GM12865 (cell line): ENCODE data around the gene ACOT7.
A peak's percentile ranks its signal among the peaks of the same experiment; 100 is the strongest.

Experiments
- DNase-seq: peaks from one replicate; pipeline ENCODE4 v3.0.0; 2010; ENCODE audit warnings: low read depth
- H3K4me3 ChIP-seq: 2 replicates; pipeline ENCODE4 v1.5.1; 2011; ENCODE audit warnings: mild to moderate bottlenecking, low read depth, low read length, control low read depth
- TF ChIP-seq, protein P1 (sequence below): IDR thresholded peaks from 2 replicates; pipeline ENCODE4 v1.5.1; 2011; ENCODE audit warnings: low read length, control low read depth, low read depth, inconsistent platforms; ENCODE audit not compliant: insufficient read depth; ENCODE audit errors: missing control alignments

Gene ACOT7

DNA sequence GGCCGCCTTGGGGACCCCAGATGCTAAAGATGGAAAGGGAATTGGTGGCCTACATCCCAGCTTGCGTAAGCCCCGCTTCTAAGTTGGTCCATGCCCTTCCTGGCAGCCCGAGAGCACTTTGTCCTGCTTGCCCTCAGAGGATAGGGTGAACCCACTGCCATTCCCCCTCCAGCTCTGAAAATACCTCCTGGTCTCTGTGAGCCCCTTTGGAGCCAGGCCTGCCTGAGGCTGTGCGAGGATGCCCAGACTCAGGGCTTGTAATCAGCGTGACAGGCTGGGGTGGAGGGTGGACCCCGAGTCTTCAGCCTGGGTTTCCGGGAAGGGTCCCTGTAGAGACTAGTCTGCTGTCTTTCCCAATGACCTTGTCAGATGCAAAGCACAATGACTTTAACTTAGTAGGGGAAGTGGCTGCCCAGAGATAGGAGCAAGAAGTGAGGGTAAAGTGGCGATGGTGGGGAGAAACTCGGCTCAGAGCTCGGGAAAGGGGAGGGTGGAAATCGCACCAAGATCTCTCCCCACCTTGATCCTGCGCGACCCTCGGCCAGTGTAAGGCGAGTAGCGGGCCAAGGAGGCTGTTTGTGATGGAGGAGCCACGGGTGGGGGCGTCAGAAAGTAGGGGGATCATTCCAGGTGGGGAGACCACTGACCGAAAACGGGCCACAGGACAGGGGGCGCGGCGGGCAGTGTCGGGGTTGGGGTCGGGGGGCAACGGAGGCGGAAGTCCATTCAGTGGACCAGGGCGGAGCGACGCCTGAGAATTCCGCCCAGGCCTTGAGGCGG lies 152.3 kb downstream of the ACOT7 start:
- TF ChIP-seq, protein P1, sequence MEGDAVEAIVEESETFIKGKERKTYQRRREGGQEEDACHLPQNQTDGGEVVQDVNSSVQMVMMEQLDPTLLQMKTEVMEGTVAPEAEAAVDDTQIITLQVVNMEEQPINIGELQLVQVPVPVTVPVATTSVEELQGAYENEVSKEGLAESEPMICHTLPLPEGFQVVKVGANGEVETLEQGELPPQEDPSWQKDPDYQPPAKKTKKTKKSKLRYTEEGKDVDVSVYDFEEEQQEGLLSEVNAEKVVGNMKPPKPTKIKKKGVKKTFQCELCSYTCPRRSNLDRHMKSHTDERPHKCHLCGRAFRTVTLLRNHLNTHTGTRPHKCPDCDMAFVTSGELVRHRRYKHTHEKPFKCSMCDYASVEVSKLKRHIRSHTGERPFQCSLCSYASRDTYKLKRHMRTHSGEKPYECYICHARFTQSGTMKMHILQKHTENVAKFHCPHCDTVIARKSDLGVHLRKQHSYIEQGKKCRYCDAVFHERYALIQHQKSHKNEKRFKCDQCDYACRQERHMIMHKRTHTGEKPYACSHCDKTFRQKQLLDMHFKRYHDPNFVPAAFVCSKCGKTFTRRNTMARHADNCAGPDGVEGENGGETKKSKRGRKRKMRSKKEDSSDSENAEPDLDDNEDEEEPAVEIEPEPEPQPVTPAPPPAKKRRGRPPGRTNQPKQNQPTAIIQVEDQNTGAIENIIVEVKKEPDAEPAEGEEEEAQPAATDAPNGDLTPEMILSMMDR, result no peak
- DNase-seq, result no peak
- H3K4me3 ChIP-seq, result no peak overlapping the region

DNA sequence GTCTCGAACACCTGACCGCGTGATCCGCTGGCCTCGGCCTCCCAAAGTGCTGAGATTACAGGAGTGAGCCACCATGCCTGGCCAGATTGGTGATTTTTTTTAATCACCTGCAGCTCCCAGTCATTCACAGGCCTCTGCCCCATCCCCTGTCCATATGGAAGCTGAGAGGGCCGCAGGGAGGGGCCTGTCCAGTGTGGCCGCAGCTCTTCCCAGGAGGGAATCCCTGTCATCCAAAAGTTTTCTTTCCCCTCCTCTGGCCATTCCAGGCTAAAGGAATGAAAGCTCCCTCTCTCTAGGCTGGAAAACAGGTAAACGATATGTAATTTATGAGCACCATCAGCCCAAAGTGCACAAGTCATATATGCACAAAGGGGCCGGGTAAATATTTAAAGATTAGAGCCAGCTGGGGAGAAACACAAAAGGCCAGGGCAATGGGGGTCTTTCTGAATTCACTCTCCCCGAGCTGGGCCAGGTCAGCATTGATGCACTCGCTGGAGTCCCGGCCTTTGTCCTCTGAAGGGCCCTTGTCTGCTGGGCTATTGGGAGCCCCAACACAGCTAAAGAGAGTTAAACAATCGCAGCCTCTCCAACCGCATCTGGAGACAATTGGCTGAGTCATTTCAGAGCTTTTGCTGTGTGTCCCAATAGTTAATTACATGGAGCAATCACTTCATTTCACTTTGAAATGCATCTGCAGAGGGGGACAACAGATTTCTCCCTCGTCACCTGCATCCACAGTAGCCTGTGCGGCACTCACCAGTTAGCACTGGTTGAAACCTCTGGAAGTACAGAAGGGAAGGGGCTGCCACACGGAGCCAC lies 153.4 kb downstream of the ACOT7 start:
- no peak for DNase-seq
- no peak overlapping the region for H3K4me3 ChIP-seq
- TF ChIP-seq, protein P1, result no peak

DNA sequence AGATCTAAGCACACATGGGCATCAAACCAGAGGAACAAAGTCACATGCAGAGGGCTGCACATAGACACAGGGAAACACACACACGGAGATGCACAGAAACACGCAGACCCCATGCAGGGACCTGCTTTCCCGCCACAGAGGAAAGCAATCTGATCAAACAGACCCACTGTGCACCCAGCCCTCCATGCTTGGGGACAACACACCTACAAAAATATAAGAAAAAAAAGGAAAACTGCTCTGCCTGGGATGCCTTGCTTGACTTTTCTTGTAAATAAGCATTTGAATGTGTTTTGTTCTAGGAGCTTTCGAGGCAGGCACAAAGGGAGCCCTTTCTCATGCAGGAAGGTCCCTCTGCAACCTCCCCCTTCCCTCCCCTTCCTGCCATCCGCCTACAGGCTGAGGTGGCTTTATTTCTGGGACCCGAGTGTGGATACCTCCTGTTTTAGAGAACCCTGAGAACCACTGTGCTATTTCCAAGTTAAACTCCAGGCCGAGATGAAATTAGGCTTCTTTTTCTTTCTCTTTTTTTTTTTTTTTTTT lies 154.3 kb downstream of the ACOT7 start:
- H3K4me3 ChIP-seq, result no peak overlapping the region
- DNase-seq, result no peak
- TF ChIP-seq, protein P1, result no peak

DNA sequence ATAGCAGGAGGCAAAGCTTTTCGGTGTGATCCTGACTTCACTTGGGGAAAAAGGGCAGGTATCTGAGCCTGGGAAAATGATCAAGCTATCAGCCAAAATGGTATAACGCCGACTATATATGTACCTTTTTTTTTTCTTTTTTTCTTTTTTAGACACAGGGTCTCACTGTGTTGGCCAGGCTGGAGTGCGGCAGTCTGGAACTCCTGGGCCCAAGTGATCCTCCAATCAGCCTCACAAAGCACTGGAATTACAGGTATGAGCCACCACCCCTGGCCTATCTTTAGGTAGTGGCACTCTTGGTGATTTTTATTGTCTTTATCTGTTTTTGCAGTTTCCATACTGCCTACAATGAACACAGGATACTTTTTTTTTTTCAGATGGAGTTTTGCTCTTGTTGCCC lies 156.5 kb downstream of the ACOT7 start:
- TF ChIP-seq, protein P1, result no peak
- H3K4me3 ChIP-seq, result no peak overlapping the region
- DNase-seq, result no peak

DNA sequence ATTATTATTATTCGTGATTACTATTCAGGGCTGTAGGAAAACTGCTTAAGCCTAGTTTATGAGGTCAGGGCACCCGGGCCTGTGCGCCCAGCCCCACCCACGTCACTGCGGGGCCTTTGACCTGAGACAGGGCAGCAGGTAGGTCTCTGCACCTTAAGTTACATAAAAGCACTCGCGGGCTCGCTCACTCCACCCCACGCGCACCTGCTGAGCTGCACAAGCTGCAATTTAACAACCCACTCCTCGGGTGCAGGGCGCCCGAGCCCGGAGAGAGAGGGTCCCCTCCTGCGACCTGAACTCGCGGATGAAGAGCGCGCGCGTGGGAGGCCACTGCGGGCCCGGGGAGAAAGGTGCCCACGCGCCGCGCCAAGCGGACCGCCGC lies 158.3 kb downstream of the ACOT7 start:
- H3K4me3 ChIP-seq, result peak overlapping the region; percentile 95
- TF ChIP-seq, protein P1, result no peak
- peak; percentile 38 for DNase-seq

DNA sequence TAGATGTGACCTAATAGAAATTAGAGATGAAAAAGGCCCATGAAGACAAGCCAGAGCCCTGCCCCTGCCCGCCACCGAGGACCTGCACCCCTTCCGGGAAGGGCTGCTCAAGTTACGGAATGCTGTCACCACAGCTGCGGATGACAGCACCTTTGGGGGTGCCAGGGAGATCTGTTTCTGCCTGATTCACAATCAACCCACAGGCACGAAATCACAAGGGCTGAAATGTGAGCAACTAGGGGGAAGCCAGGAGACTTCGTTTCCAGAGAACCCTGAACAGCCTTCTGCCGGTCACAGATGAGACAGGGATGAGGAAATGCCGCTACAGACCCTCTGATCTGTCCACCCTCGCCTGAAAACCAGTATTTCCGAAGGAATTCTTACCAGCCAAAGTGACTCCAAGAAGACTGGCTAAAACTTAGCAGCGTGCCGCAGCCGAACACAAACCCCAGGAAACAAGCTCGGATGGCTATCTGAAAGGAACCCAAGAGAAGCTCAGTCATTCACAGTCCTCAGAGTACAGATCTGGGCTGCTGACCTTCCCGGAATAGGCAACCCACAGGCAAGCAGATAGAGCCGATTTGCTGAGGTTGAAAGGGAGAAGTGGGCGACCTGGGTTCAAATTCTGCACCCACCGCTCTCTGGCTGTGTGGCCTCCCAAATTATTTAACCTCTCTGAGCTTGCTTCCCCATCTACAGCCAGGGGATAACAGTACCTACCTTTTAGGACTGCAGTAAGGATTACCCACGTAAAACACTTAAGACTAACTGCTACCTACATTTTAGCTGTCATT lies 158.9 kb downstream of the ACOT7 start:
- peak; percentile 30 for DNase-seq
- TF ChIP-seq, protein P1, result no peak
- H3K4me3 ChIP-seq, result peak overlapping the region; percentile 95
